IMR-90 (cell line): ENCODE data around the gene BCAS1. TPM values are rescaled to one million over a fixed set of nuclear protein-coding genes. Genes with fewer than 3 reads are reported as not detected.

Experiments
- ATAC-seq: fragments of 200-7000 bp; cut with Tn5 transposase; 2 replicates; pipeline ENCODE4 v1.9.1; 2020; ENCODE audit warnings: low read depth, mild to moderate bottlenecking, moderate library complexity
- BruUV-seq: library from RNA; stranded (reverse); fragments of 400-500 nt; replicated peaks from 2 replicates; lab custom pipeline; 2021; lab: Mats Ljungman, UMichigan
- CTCF ChIA-PET: fragments of 300-600 bp; formaldehyde crosslinking; extraction: SDS; loops from one replicate; lab custom pipeline; 2021; ENCODE audit warnings: antibody characterized with exemption; lab: Yijun Ruan, JAX
- POLR2A ChIA-PET: fragments of 300-600 bp; sonication (Branson Sonifier 250); formaldehyde crosslinking; loops from one replicate; lab custom pipeline; 2022; ENCODE audit warnings: antibody characterized with exemption; ENCODE audit not compliant: unreplicated experiment; lab: Charles Lee
- DNase-seq: peaks from one replicate; pipeline ENCODE4 v3.0.0; 2013
- H2AFZ ChIP-seq: replicated peaks from 2 replicates; pipeline ENCODE3; 2013; ENCODE audit warnings: low read length, mild to moderate bottlenecking; ENCODE audit not compliant: poor library complexity
- H2AK5ac ChIP-seq: 2 replicates; pipeline ENCODE4 v1.6.1; 2013; ENCODE audit warnings: low read depth, low read length, inconsistent platforms
- H2AK9ac ChIP-seq: replicated peaks from 2 replicates; pipeline ENCODE3; 2013; ENCODE audit warnings: mild to moderate bottlenecking, low read depth, low read length, moderate library complexity; ENCODE audit not compliant: poor library complexity
- H2BK120ac ChIP-seq: 2 replicates; pipeline ENCODE4 v1.6.1; 2013; ENCODE audit warnings: low read depth, low read length, inconsistent platforms
- H2BK15ac ChIP-seq: 3 replicates; pipeline ENCODE4 v1.6.1; 2013; ENCODE audit warnings: low read depth, low read length, inconsistent platforms
- H2BK20ac ChIP-seq: 2 replicates; pipeline ENCODE4 v1.6.1; 2013; ENCODE audit warnings: low read depth, mild to moderate bottlenecking, inconsistent platforms, low read length, moderate library complexity
- H2BK5ac ChIP-seq: 2 replicates; pipeline ENCODE4 v1.6.1; 2013; ENCODE audit warnings: mild to moderate bottlenecking, low read depth, low read length, inconsistent platforms; ENCODE audit not compliant: poor library complexity, severe bottlenecking
- H3K14ac ChIP-seq: replicated peaks from 2 replicates; pipeline ENCODE4 v1.6.1; 2013; ENCODE audit warnings: low read depth, low read length, inconsistent platforms
- H3K18ac ChIP-seq: 2 replicates; pipeline ENCODE4 v1.6.1; 2013; ENCODE audit warnings: low read depth, low read length, control low read depth
- H3K23ac ChIP-seq: 2 replicates; pipeline ENCODE4 v1.6.1; 2013; ENCODE audit warnings: low read depth, low read length, inconsistent platforms
- H3K27ac ChIP-seq: 2 replicates; pipeline ENCODE4 v1.5.1; 2013; ENCODE audit warnings: mild to moderate bottlenecking, control low read depth, low read length; ENCODE audit not compliant: insufficient read depth
- H3K27me3 ChIP-seq: 2 replicates; pipeline ENCODE4 v1.6.1; 2013; ENCODE audit warnings: low read length; ENCODE audit not compliant: control insufficient read depth, insufficient read depth
- H3K36me3 ChIP-seq: 2 replicates; pipeline ENCODE4 v1.6.1; 2013; ENCODE audit warnings: low read length, mixed read lengths; ENCODE audit not compliant: control insufficient read depth, insufficient read depth
- H3K4ac ChIP-seq: 2 replicates; pipeline ENCODE4 v1.6.1; 2013; ENCODE audit warnings: low read depth, low read length, inconsistent platforms
- H3K4me1 ChIP-seq: 2 replicates; pipeline ENCODE4 v1.6.1; 2013; ENCODE audit warnings: low read length, mixed read lengths; ENCODE audit not compliant: control insufficient read depth, insufficient read depth
- H3K4me2 ChIP-seq: 2 replicates; pipeline ENCODE4 v1.6.1; 2013; ENCODE audit warnings: low read depth, mild to moderate bottlenecking, control low read depth, low read length, moderate library complexity
- H3K4me3 ChIP-seq: 2 replicates; pipeline ENCODE4 v1.5.1; 2013; ENCODE audit warnings: low read depth, mild to moderate bottlenecking, control low read depth, low read length, moderate library complexity; ENCODE audit not compliant: insufficient read depth
- H3K56ac ChIP-seq: 2 replicates; pipeline ENCODE4 v1.6.1; 2013; ENCODE audit warnings: low read length, inconsistent platforms; ENCODE audit not compliant: insufficient read depth; ENCODE audit errors: extremely low read depth
- H3K79me1 ChIP-seq, 2 experiments: 2 replicates each; pipeline ENCODE4 v1.6.1; 2013; ENCODE audit warnings: low read length in 2 of 2, inconsistent platforms in 1 of 2, low read depth in 1 of 2
- H3K9ac ChIP-seq: 2 replicates; pipeline ENCODE4 v1.6.1; 2013; ENCODE audit warnings: low read depth, low read length, control low read depth
- H3K9me1 ChIP-seq: 2 replicates; pipeline ENCODE4 v1.6.1; 2013; ENCODE audit warnings: low read length, inconsistent platforms; ENCODE audit not compliant: insufficient read depth
- H3K9me3 ChIP-seq: 2 replicates; pipeline ENCODE4 v1.6.1; 2013; ENCODE audit warnings: low read length; ENCODE audit not compliant: control insufficient read depth, insufficient read depth
- H4K20me1 ChIP-seq: 2 replicates; pipeline ENCODE4 v1.6.1; 2013; ENCODE audit warnings: low read length, inconsistent platforms; ENCODE audit not compliant: insufficient read depth
- H4K5ac ChIP-seq: 2 replicates; pipeline ENCODE4 v1.6.1; 2013; ENCODE audit warnings: mild to moderate bottlenecking, low read depth, low read length, control low read depth
- H4K8ac ChIP-seq, 2 experiments: 2 replicates each; pipeline ENCODE4 v1.6.1; 2013; ENCODE audit warnings: low read depth in 2 of 2, low read length in 2 of 2, control low read depth in 1 of 2, inconsistent platforms in 1 of 2
- H4K91ac ChIP-seq: 2 replicates; pipeline ENCODE4 v1.6.1; 2013; ENCODE audit warnings: low read depth, low read length, inconsistent platforms; ENCODE audit not compliant: insufficient read depth
- FOS ChIP-seq: fragments of 150-350 bp; IDR thresholded peaks from 2 replicates; pipeline ENCODE4 v1.6.1; 2016; ENCODE audit warnings: low read depth, low read length
- MAZ ChIP-seq: IDR thresholded peaks from 2 replicates; pipeline ENCODE4 v1.6.1; 2012; ENCODE audit warnings: low read depth, mild to moderate bottlenecking, low read length, improper control_type of control experiment, moderate library complexity, borderline replicate concordance
- MXI1 ChIP-seq: IDR thresholded peaks from 2 replicates; pipeline ENCODE4 v1.6.1; 2012; ENCODE audit warnings: low read depth, mild to moderate bottlenecking, low read length, moderate library complexity, borderline replicate concordance
- POLR2A ChIP-seq: IDR thresholded peaks from 2 replicates; pipeline ENCODE4 v1.6.1; 2012; ENCODE audit warnings: mild to moderate bottlenecking, low read depth, low read length
- RFX5 ChIP-seq: IDR thresholded peaks from 2 replicates; pipeline ENCODE4 v1.8.0; 2012; ENCODE audit warnings: low read depth, mild to moderate bottlenecking, low read length, moderate library complexity
- SMC3 ChIP-seq: fragments of 150-350 bp; IDR thresholded peaks from 2 replicates; pipeline ENCODE4 v1.6.1; 2016; ENCODE audit warnings: low read depth, mild to moderate bottlenecking, antibody characterized with exemption, low read length, moderate library complexity
- WGBS, 2 experiments: methylation state at CpG; one replicate each; pipeline versions ENCODE4 v1.1.5 to v1.1.7; 2013; ENCODE audit warnings: missing lambda C conversion rate in 2 of 2; ENCODE audit not compliant: insufficient read length in 1 of 2; ENCODE audit errors: extremely low coverage in 2 of 2; 5-methylcytosine and 5-hydroxymethylcytosine counted together
- dilution Hi-C: fragments of 300-500 bp; cut with HindIII; formaldehyde crosslinking; loops from one replicate; pipeline ENCODE4 v1.14.3; 2018; ENCODE audit warnings: low sequenced_read_pairs; ENCODE audit not compliant: unreplicated experiment
- in situ Hi-C: fragments of 300-500 bp; cut with MboI; formaldehyde crosslinking; loops from 3 replicates; pipeline ENCODE4 v1.14.3; 2019; ENCODE audit warnings: low sequenced_read_pairs, inconsistent platforms, mixed read lengths
- intact Hi-C: fragments of 100-400 bp; cut with micrococcal nuclease; formaldehyde crosslinking; loops from 2 replicates; pipeline ENCODE4 v1.10.0; 2022
- polyA plus RNA-seq, 3 experiments: library from polyadenylated mRNA; depleted of rRNA; stranded (reverse); fragments of >200 nt; gene quantifications; 2 replicates each; pipeline ENCODE4 v1.2.3, GENCODE V29; 2012; ENCODE audit warnings: low replicate concordance in 1 of 3
- total RNA-seq: library from RNA; depleted of rRNA; stranded (reverse); fragments of >200 nt; gene quantifications from 2 replicates; pipeline ENCODE4 v1.2.3, GENCODE V29; 2012

The BCAS1 gene
- total and polyA plus RNA-seq, 2 of the 4 experiments (the other 2 are of a cell fraction) = under 0.01 TPM; not detected in 1

DNA sequence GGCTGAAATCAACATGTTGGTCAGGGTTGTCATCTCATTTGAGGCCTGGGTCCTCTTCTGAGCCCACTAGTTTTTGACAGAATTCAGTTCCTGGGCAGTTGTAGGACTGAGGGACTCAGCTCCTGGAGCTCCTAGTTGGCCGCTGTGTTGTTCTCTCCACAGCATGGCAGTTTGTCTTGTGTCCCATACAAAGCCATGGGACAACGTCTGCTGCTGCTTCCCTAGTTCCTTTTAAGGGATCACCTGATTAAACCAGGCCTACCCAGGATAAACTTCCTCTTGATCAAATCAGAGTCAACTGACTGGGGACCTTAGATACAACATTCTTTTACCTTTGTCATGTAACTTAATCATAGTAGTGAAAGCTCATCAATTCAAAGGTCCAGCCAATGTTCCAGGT is 141.0 kb downstream of the BCAS1 start:
- H4K5ac ChIP-seq = no peak overlapping the region
- 100% methylated on average over 2 of the region's 2 CpGs; no CpG with 5 or more reads in 1 of the 2 experiments for WGBS, 2 experiments
- no peak overlapping the region for H3K4me3 ChIP-seq
- H3K27ac ChIP-seq = no peak overlapping the region
- H4K91ac ChIP-seq = no peak overlapping the region
- H2AK5ac ChIP-seq = no peak overlapping the region; the same call in 1 of the 2 replicates
- no peak overlapping the region for H3K14ac ChIP-seq
- H2BK120ac ChIP-seq = peak overlapping the region; percentile 68; the same call in 1 of the 2 replicates
- 0 out of 2 replicates have a peak overlapping the region, but pooled peaks have one; percentile 5 for H3K4ac ChIP-seq
- ATAC-seq = no peak
- peaks cover 14% of the 10 kb centered on the region for H3K9me1 ChIP-seq
- no peak overlapping the region for H4K8ac ChIP-seq
- H3K4me2 ChIP-seq = no peak overlapping the region
- ChIA-PET POLR2A (no interaction called here), CTCF (no interaction called here)
- 0 out of 3 replicates have a peak overlapping the region, but pooled peaks have one; percentile 10 for H2BK15ac ChIP-seq
- intact Hi-C loops = no loop called here
- no peak overlapping the region for H3K9ac ChIP-seq
- no peak for DNase-seq
- H3K23ac ChIP-seq = no peak overlapping the region
- TF ChIP-seq SMC3 (no peak), MXI1 (no peak), MAZ (no peak), RFX5 (no peak), POLR2A (no peak), FOS (no peak)
- no peak overlapping the region for H2AFZ ChIP-seq
- H3K27me3 ChIP-seq = no peaks in the 10 kb centered on the region
- H3K79me1 ChIP-seq = no peaks in the 10 kb centered on the region; a peak in 1 of 4 replicates
- H3K36me3 ChIP-seq = no peaks in the 10 kb centered on the region
- H3K9me3 ChIP-seq = no peaks in the 10 kb centered on the region
- dilution Hi-C loops = no loop called here
- H2AK9ac ChIP-seq = no peak overlapping the region
- H3K56ac ChIP-seq = no peak overlapping the region
- H2BK20ac ChIP-seq = peak overlapping the region; percentile 44; the same call in 1 of the 2 replicates
- no peak overlapping the region for H3K18ac ChIP-seq
- in situ Hi-C loops = loop anchor here (25.0 kb wide), 2 partner anchors 767 to 1442 kb away; no protein-coding TSS in a partner anchor
- H3K4me1 ChIP-seq = peaks cover 8% of the 10 kb centered on the region
- H4K20me1 ChIP-seq = no peaks in the 10 kb centered on the region
- no peak overlapping the region for H2BK5ac ChIP-seq
- no TSS peak for BruUV-seq
